GM20431 (cell line): ENCODE measurements around the gene SNRNP48.

Source experiments
- in situ Hi-C: fragments of 300-500 bp; cut with MseI, MboI; formaldehyde crosslinking; loops from one replicate; pipeline ENCODE4 v1.15.0; 2020; ENCODE audit warnings: low sequenced_read_pairs; ENCODE audit not compliant: unreplicated experiment

Gene SNRNP48

GRCh38 chr6:7590918-7591302 lies 912 bp downstream of the SNRNP48 start:
- in situ Hi-C loops, result no loop called here

- in situ Hi-C loops, result no loop called here
Measured at GRCh38 chr6:7591770-7592169, 1.8 kb downstream of the SNRNP48 start.

- in situ Hi-C loops, result no loop called here
Measured at GRCh38 chr6:7593229-7593628, 3.2 kb downstream of the SNRNP48 start.

GRCh38 chr6:7594579-7595125 lies 4.7 kb downstream of the SNRNP48 start:
- in situ Hi-C loops, result no loop called here

GRCh38 chr6:7604003-7604402 lies 14.0 kb downstream of the SNRNP48 start:
- in situ Hi-C loops, result no loop called here

- in situ Hi-C loops, result no loop called here
Measured at GRCh38 chr6:7604506-7604905, 14.5 kb downstream of the SNRNP48 start.

- in situ Hi-C loops, result loop anchor here (10.0 kb wide), 1 partner anchor 351 kb away; no protein-coding TSS in a partner anchor
Measured at GRCh38 chr6:7615611-7616383, 25.8 kb downstream of the SNRNP48 start.

GRCh38 chr6:7617801-7618764 lies 28.1 kb downstream of the SNRNP48 start:
- in situ Hi-C loops, result loop anchor here (10.0 kb wide), 1 partner anchor 353 kb away; no protein-coding TSS in a partner anchor

- in situ Hi-C loops, result no loop called here
Measured at GRCh38 chr6:7621761-7622160, 31.8 kb downstream of the SNRNP48 start.

GRCh38 chr6:7624796-7625710 lies 35.1 kb downstream of the SNRNP48 start:
- in situ Hi-C loops, result no loop called here

GRCh38 chr6:7628479-7628878 lies 38.5 kb downstream of the SNRNP48 start:
- in situ Hi-C loops, result no loop called here

- in situ Hi-C loops, result no loop called here
Measured at GRCh38 chr6:7628909-7629308, 38.9 kb downstream of the SNRNP48 start.

- in situ Hi-C loops, result no loop called here
Measured at GRCh38 chr6:7629321-7629720, 39.3 kb downstream of the SNRNP48 start.

GRCh38 chr6:7630792-7631191 lies 40.8 kb downstream of the SNRNP48 start:
- in situ Hi-C loops, result no loop called here

GRCh38 chr6:7631466-7631865 lies 41.5 kb downstream of the SNRNP48 start:
- in situ Hi-C loops, result no loop called here

GRCh38 chr6:7632501-7633290 lies 42.7 kb downstream of the SNRNP48 start:
- in situ Hi-C loops, result no loop called here

- in situ Hi-C loops, result no loop called here
Measured at GRCh38 chr6:7633361-7633760, 43.4 kb downstream of the SNRNP48 start.

GRCh38 chr6:7636151-7636550 lies 46.2 kb downstream of the SNRNP48 start:
- in situ Hi-C loops, result no loop called here

- in situ Hi-C loops, result no loop called here
Measured at GRCh38 chr6:7637533-7637932, 47.5 kb downstream of the SNRNP48 start.
